ENCODE measurements around the gene PGP.
"Not testable (repeated sequence)": the region's sequence is repeated elsewhere in the genome, so short reads cannot be mapped to it uniquely, and the experiment has no call there.

Gene PGP

GRCh38 chr16:2216330-2216729 is 1.7 kb upstream of the PGP start:
- DNase-seq (ENCODE audit: low spot score): no peak

GRCh38 chr16:2213817-2214718 is 572 bp downstream of the PGP start:
- DNase-seq (ENCODE audit: low spot score): no peak

- no peak for DNase-seq (ENCODE audit: low spot score)
Measured at GRCh38 chr16:2212362-2213324, 2.0 kb downstream of the PGP start.

- DNase-seq (ENCODE audit: low spot score): no peak
Measured at GRCh38 chr16:2211923-2212347, 2.7 kb downstream of the PGP start.

- no peak for DNase-seq (ENCODE audit: low spot score)
Measured at GRCh38 chr16:2210386-2211365, 4.0 kb downstream of the PGP start, which contains the start of gene BRICD5. TSS of gene BRICD5 (minus strand) at chr16:2210863. CDS start at chr16:2210833, 30 bp downstream.

- DNase-seq (ENCODE audit: low spot score): no peak
Measured at GRCh38 chr16:2210009-2210332, 4.7 kb downstream of the PGP start.

GRCh38 chr16:2209258-2210008 is 5.2 kb downstream of the PGP start:
- no peak for DNase-seq (ENCODE audit: low spot score)

GRCh38 chr16:2208772-2209171 is 5.9 kb downstream of the PGP start:
- no peak for DNase-seq (ENCODE audit: low spot score)

- no peak for DNase-seq (ENCODE audit: low spot score)
Measured at GRCh38 chr16:2208308-2208707, 6.3 kb downstream of the PGP start.

GRCh38 chr16:2207872-2208271 is 6.8 kb downstream of the PGP start:
- DNase-seq (ENCODE audit: low spot score): no peak

- DNase-seq (ENCODE audit: low spot score): no peak
Measured at GRCh38 chr16:2206780-2207433, 7.7 kb downstream of the PGP start.

- DNase-seq (ENCODE audit: low spot score): no peak
Measured at GRCh38 chr16:2206420-2206779, 8.2 kb downstream of the PGP start.

GRCh38 chr16:2205967-2206313 is 8.7 kb downstream of the PGP start:
- DNase-seq (ENCODE audit: low spot score): no peak

GRCh38 chr16:2205104-2205966 is 9.3 kb downstream of the PGP start, which contains the start of gene MLST8:
TSS of gene MLST8 (plus strand) at chr16:2205454. CDS start at chr16:2206086, 632 bp downstream.
- DNase-seq (ENCODE audit: low spot score): peak; percentile 97

GRCh38 chr16:2204416-2205103 is 10.1 kb downstream of the PGP start:
- no peak for DNase-seq (ENCODE audit: low spot score)

- DNase-seq (ENCODE audit: low spot score): not testable (repeated sequence)
Measured at GRCh38 chr16:2203119-2203688, 11.4 kb downstream of the PGP start.

- DNase-seq (ENCODE audit: low spot score): no peak
Measured at GRCh38 chr16:2200313-2200712, 14.3 kb downstream of the PGP start.

- DNase-seq (ENCODE audit: low spot score): no peak
Measured at GRCh38 chr16:2199621-2200139, 15.0 kb downstream of the PGP start.
